NCI-H526 treated with DMSO at 0.1 percent for 48 hours (cell line): ENCODE measurements around the gene TM4SF4.

Experiments
- DNase-seq: peaks from one replicate; lab custom pipeline; 2025; lab: John Stamatoyannopoulos, UW

The TM4SF4 gene

DNA sequence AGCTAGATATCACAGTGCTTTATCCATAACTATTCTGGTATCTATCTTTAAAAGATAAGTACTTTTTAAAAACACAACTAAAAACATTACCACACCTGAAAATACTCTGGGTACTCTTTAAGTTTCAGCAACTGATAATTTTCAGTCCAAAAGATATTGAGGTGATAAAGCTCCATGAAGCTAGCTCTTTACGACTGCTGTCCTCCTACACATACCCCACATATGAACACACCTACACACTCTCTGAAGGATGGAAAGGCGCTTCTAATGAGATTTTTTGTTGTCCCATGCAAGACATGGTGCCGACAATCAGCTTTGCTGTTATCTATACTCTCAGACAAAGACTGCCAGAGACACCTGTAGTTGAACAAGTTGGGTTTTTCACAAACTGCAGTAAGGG, 19.1 kb upstream of the TM4SF4 start:
- DNase-seq, result no peak

- DNase-seq, result no peak
Measured at GRCh38 chr3:149455989-149456388, 18.5 kb upstream of the TM4SF4 start.

DNA sequence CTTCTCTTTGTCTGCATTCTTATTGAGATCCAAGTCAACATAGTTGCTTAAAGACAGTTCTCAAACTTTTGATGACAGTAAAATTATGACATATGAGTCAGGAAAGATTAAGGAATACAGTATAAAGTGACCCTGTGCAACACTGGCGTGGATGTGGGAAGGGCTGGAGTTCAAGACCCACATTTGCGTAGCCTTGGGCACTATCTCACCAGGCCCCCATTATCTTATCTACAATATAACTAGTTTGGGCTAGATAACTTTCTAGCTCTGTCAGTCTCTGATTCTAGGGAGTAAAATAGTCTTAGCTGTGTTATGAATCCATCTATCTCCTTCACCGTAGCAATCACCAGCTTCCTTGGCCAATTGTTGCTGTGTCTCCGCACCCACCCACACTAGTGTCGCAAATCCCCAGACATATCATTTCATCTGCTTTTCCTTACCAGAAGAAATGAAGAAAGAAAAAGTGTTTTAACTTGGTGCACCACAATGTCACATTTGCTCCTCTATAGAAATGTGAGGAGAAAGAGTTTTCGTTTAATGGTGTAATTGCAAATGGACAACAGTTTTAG, 14.9 kb upstream of the TM4SF4 start:
- no peak for DNase-seq

GRCh38 chr3:149460117-149460516, 14.4 kb upstream of the TM4SF4 start:
- no peak for DNase-seq

DNA sequence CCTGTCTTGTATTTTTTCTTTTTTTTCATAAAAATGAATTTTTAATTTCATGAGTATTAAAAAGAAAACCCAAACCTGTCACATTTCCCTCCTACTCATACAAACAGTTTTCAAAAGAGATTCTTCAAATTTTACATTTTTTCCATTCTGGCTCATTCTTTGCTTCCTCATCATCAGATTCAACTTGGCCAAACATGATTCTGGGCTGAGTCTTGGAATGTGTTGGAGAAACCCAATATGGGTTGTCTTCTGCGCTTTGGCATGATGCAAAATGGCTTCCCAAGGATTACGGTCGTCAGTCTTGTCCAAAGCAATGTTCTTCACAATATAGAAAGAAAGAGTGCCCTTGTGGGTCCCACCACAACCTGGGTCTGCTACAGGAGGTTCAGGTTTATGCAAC, 12.4 kb upstream of the TM4SF4 start:
- DNase-seq, result no peak

- no peak for DNase-seq
Measured at GRCh38 chr3:149462581-149463011, 11.9 kb upstream of the TM4SF4 start.

DNA sequence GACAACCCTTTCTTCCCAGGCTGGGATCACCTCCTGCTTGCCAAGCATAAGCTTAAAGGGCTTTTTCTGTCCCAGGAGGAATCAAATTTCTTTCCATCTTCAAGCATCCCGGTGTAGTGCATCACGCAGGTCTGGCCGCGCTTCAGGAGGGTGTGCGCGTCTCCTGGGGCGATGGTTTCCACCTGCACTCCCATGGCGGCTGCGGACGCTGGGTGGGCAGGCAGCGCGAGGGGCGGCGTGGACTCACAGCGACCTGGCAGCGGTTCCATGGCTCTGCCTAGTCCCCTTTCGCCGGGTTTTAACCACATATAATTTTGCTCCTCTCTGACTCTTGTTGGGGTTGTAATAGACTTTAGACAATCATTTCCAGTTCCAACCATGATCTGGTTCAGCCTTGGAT, 10.6 kb upstream of the TM4SF4 start:
- DNase-seq, result no peak

GRCh38 chr3:149464542-149465328, 9.8 kb upstream of the TM4SF4 start:
- no peak for DNase-seq

DNA sequence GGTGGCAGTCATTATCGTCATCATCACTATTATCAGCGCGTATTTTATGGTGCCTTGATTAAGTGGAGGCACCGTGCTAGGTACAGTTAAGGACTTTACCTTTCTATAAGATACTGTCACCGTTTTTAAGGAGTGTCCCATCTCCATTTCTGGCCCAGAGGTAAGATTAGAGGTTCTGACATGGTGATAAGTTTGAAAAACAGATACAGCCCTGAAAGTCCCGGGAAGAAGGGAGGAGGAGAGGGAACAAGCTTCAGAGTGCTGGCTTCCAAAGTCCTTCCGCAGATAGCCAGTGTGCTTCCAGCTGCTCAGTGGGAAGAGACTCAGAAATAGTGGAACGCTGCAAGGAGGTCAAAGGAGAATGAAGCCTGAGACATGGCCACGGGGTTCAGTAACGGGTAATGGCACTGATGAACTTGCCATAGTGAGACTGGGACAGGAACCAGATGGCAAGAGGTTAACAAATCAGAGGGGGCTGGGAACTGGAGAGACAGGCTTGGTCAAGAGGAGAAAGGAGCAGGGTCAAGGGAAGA, 9.1 kb upstream of the TM4SF4 start:
- DNase-seq, result no peak

DNA sequence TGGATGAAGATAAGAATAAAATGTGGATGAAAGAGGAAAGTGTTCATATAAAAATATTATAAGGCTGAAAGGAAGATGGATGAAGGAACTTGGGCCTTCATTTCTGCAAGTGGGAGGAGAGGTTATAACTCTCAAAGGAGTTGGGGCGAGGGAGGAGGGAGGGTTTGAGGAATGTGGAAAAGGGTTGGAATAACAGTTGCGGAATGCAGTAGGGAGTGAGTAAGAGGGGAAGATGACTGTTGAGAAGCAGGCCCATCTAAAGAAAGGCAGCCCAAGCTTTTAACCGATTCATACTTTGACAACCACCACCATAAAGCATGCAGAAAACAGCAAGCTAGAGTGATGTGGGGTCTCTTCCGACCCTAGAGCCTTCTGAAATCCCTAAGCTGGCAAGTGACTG, 8.3 kb upstream of the TM4SF4 start:
- DNase-seq, result no peak

- DNase-seq, result no peak
Measured at GRCh38 chr3:149468504-149469212, 5.8 kb upstream of the TM4SF4 start.

- DNase-seq, result no peak
Measured at GRCh38 chr3:149470381-149470780, 4.1 kb upstream of the TM4SF4 start.

GRCh38 chr3:149472030-149472797, 2.3 kb upstream of the TM4SF4 start:
- no peak for DNase-seq

- no peak for DNase-seq
Measured at GRCh38 chr3:149473357-149474249, 894 bp upstream of the TM4SF4 start.

DNA sequence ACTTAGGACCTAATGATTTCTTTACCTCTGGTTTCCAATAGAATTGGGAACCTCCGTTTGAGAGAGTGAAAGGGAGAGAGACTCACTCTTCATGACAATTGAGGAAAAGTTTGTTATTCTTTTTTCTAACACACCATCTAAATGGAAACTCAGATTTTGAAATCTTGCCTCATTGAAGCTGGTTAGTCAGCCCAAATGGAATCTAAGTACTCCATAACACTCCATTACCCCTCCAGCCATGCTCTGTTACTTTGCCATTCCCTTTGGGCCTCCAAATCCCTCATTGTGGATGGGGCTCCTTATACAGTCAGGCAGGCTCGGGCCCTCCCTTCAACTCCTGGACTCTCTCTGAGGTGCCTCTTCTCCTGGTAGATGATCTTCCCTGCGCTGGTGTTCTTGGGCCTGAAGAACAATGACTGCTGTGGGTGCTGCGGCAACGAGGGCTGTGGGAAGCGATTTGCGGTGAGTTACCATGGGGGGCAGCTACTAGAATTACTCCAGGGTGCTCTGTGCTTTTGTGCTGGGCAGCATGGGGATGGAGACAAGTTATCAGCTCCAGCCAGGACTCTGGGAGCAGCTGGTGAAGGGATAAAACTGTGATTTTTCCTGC, 1.1 kb downstream of the TM4SF4 start:
- DNase-seq, result no peak

GRCh38 chr3:149476225-149476624, 1.7 kb downstream of the TM4SF4 start:
- DNase-seq, result no peak

DNA sequence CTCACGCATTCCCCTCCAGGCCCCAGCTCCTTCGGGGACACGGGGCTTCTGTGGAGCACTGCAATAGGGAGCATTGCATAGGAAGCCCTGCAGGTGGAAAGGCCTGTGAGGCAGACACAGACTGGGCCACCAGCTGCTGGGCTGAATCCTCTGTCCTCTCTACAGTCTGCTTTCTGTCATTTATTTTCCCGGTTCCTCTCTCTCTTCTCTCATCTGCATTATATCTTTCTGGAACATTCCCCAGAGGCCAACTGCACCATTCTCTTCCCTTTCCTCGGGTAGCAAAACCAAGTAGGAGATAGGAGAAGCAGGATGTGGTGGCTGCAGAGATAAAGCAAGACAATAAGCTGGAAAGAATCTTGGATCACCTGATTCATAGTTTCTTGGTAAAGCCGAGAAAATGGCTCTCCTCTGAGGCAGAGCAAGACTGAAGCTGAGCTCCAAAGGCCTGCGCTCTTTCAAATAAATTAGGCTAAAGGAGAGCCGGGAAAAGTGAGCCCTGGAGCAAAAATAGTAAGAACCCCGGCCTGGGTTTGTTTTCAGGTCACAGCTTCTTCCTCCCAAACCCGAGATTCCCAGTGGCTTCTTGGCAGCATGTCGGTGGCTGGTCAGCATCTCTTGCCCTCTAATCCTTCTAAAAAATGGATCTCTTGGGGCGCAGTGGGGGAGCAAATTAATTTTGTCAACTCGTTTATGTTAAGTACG, 5.3 kb downstream of the TM4SF4 start:
- DNase-seq, result no peak

GRCh38 chr3:149480326-149481017, 6.0 kb downstream of the TM4SF4 start:
- peak; percentile 79 for DNase-seq

DNA sequence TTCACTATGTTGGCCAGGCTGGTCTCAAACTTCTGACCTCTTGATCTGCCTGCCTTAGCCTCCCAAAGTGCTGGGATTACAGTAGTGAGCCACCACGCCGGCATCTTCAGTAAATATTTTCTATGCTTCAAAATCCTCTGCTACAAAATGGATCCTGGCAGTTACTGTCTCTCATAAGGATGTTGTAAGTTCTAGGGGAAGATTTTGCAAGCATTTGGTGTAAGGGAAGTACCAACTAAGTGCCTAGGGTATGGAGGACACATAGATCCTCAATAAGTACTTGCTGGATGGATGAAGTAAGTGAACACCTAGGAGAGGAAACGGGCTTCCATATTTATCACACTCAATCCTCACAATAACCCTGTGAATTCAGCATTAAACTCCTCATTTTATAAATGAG, 6.6 kb downstream of the TM4SF4 start:
- no peak for DNase-seq
